MCF 10A (cell line): ENCODE results near the gene DNASE1. TPM values are rescaled to one million over a fixed set of nuclear protein-coding genes. Genes with fewer than 3 reads are reported as not detected.

ENCODE experiments used
- BruUV-seq: library from RNA; stranded (reverse); fragments of 400-500 nt; replicated peaks from 2 replicates; lab custom pipeline; 2021; lab: Mats Ljungman, UMichigan
- CTCF ChIA-PET: fragments of 300-600 bp; sonication (Branson Sonifier 250); formaldehyde crosslinking; extraction: SDS; loops from one replicate; lab custom pipeline; 2021; ENCODE audit warnings: antibody characterized with exemption, inconsistent platforms; lab: Yijun Ruan, JAX
- POLR2A ChIA-PET: fragments of 300-600, 350-650 bp; sonication (Branson Sonifier 250); formaldehyde crosslinking; extraction: SDS; loops from one replicate; lab custom pipeline; 2020; ENCODE audit warnings: antibody characterized with exemption, inconsistent platforms; lab: Yijun Ruan, JAX
- DNase-seq: peaks from one replicate; pipeline ENCODE4 v3.0.0-alpha.2; 2018; ENCODE audit not compliant: unreplicated experiment
- H3K27ac Mint-ChIP-seq: one replicate; pipeline ENCODE4 v1.8.0; 2022; ENCODE audit warnings: mild to moderate bottlenecking, low read depth, mixed read lengths; ENCODE audit not compliant: unreplicated experiment
- H3K27me3 Mint-ChIP-seq: one replicate; pipeline ENCODE4 v1.8.0; 2022; ENCODE audit warnings: mixed read lengths; ENCODE audit not compliant: insufficient read depth, unreplicated experiment
- H3K36me3 Mint-ChIP-seq: one replicate; pipeline ENCODE4 v1.8.0; 2022; ENCODE audit warnings: mild to moderate bottlenecking, moderate library complexity, mixed read lengths; ENCODE audit not compliant: insufficient read depth, unreplicated experiment
- H3K4me1 Mint-ChIP-seq: one replicate; pipeline ENCODE4 v1.8.0; 2022; ENCODE audit warnings: mixed read lengths; ENCODE audit not compliant: insufficient read depth, unreplicated experiment
- H3K4me3 Mint-ChIP-seq: one replicate; pipeline ENCODE4 v1.8.0; 2022; ENCODE audit warnings: mild to moderate bottlenecking, moderate library complexity, mixed read lengths; ENCODE audit not compliant: unreplicated experiment
- H3K9me3 Mint-ChIP-seq: one replicate; pipeline ENCODE4 v1.8.0; 2022; ENCODE audit warnings: mixed read lengths; ENCODE audit not compliant: unreplicated experiment
- CTCF ChIP-seq: fragments of 200-600 bp; IDR thresholded peaks from one replicate; pipeline ENCODE4 v1.8.0; 2022; ENCODE audit warnings: antibody characterized with exemption, mild to moderate bottlenecking; ENCODE audit not compliant: unreplicated experiment
- intact Hi-C: fragments of 100-400 bp; cut with micrococcal nuclease; formaldehyde crosslinking; loops from 2 replicates; pipeline ENCODE4 v1.14.1; 2022
- total RNA-seq: library from RNA; stranded (reverse); gene quantifications from 2 replicates; pipeline ENCODE4 v1.2.3, GENCODE V29; 2022

DNASE1 gene
- total RNA-seq, 1 experiment from 2014 or later, result 11.4 TPM

- Mint-ChIP-seq H3K9me3 (no peaks in the 10 kb centered on the region), H3K36me3 (peaks cover 66% of the 10 kb centered on the region), H3K27ac (no peak overlapping the region), H3K4me1 (peaks cover 6% of the 10 kb centered on the region), H3K27me3 (no peaks in the 10 kb centered on the region), H3K4me3 (no peak overlapping the region)
- intact Hi-C loops, result no loop called here
- CTCF ChIA-PET, result interaction anchor here (0.6 kb wide), 1 partner anchor 130 kb away, joined by 3 read pairs; no protein-coding TSS in a partner anchor
- TF ChIP-seq CTCF, result no peak
- DNase-seq, result peak; percentile 58
- POLR2A ChIA-PET, result interaction anchor here (1.2 kb wide), 1 partner anchor 651 kb away, joined by 3 read pairs; no protein-coding TSS in a partner anchor
- BruUV-seq, result no TSS peak
Observed at GRCh38 chr16:3656491-3657468, 2.3 kb downstream of the DNASE1 start.

GRCh38 chr16:3659251-3659650 lies 4.8 kb downstream of the DNASE1 start:
- ChIA-PET CTCF (no interaction called here), POLR2A (interaction anchor here (0.7 kb wide), 1 partner anchor 17 kb away, joined by 4 read pairs; no protein-coding TSS in a partner anchor)
- intact Hi-C loops, result no loop called here
- Mint-ChIP-seq H3K27ac (no peak overlapping the region), H3K27me3 (no peaks in the 10 kb centered on the region), H3K4me1 (peaks cover 6% of the 10 kb centered on the region), H3K9me3 (no peaks in the 10 kb centered on the region), H3K36me3 (peaks cover 73% of the 10 kb centered on the region), H3K4me3 (no peak overlapping the region)
- no TSS peak for BruUV-seq
- DNase-seq, result peak; percentile 45
- no peak for TF ChIP-seq CTCF

GRCh38 chr16:3661311-3661710 lies 6.8 kb downstream of the DNASE1 start:
- no peaks in the 10 kb centered on the region for H3K27me3 Mint-ChIP-seq
- ChIA-PET CTCF (interaction anchor here (0.6 kb wide), 1 partner anchor 18 kb away, joined by 4 read pairs; no protein-coding TSS in a partner anchor), POLR2A (interaction anchor here (0.6 to 1.0 kb wide), 2 partner anchors 23 to 542 kb away, joined by 3 read pairs; no protein-coding TSS in a partner anchor)
- BruUV-seq, result no TSS peak
- intact Hi-C loops, result no loop called here
- H3K36me3 Mint-ChIP-seq, result peaks cover 85% of the 10 kb centered on the region
- H3K27ac Mint-ChIP-seq, result no peak overlapping the region
- TF ChIP-seq CTCF, result no peak
- H3K9me3 Mint-ChIP-seq, result no peaks in the 10 kb centered on the region
- peaks cover 6% of the 10 kb centered on the region for H3K4me1 Mint-ChIP-seq
- DNase-seq, result no peak
- no peak overlapping the region for H3K4me3 Mint-ChIP-seq

- intact Hi-C loops, result no loop called here
- BruUV-seq, result no TSS peak
- Mint-ChIP-seq H3K27ac (no peak overlapping the region), H3K4me1 (peaks cover 6% of the 10 kb centered on the region), H3K9me3 (no peaks in the 10 kb centered on the region), H3K36me3 (peaks cover 87% of the 10 kb centered on the region), H3K27me3 (no peaks in the 10 kb centered on the region), H3K4me3 (no peak overlapping the region)
- ChIA-PET POLR2A (interaction anchor here (0.6 to 1.0 kb wide), 2 partner anchors 23 to 542 kb away, joined by 3 read pairs; no protein-coding TSS in a partner anchor), CTCF (interaction anchor here (0.6 kb wide), 2 partner anchors 18 to 28 kb away, joined by 3 to 4 read pairs; no protein-coding TSS in a partner anchor)
- no peak for DNase-seq
- no peak for TF ChIP-seq CTCF
Observed at GRCh38 chr16:3661922-3662321, 7.4 kb downstream of the DNASE1 start.
